ENCODE measurements around the gene DCLK2. TPM values are rescaled to one million over a fixed set of nuclear protein-coding genes. Genes with fewer than 3 reads are reported as not detected.

DCLK2 gene
- total RNA-seq, 1 donor from 2014 or later, result 0.40 TPM

DNA sequence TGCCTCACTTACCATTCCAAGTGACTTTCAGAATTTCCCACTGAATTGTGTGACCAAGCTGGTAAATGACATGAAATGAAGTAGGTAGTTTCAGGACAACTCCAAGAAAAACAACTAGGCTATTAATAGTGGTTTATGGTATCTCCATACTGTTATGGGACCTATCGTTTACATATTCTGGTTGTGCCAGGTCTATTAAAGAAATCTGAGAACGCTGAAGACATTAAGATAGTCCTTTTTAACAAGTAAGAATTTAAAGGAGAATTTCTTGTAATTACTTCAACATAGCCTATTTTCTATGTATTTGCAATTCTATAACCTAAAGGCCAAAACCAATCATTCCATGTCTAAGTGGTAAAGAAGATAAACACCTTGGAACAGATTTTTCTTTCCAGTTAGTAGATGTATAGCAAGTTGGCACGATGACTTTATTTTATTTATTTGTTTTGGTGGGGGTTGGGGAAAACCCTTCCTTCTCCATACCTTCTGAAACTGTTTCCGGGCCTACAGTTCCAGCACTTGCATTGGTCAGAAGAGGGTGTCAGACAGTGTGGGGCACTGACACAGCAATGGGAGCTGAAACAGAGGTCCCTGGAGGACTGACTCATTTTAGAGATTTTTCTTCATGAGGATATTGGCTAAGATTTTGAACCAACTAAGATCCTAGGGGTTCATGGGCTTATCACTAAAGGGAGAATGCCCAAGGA is 7.6 kb upstream of the DCLK2 start:
- ATAC-seq, result no peak

DNA sequence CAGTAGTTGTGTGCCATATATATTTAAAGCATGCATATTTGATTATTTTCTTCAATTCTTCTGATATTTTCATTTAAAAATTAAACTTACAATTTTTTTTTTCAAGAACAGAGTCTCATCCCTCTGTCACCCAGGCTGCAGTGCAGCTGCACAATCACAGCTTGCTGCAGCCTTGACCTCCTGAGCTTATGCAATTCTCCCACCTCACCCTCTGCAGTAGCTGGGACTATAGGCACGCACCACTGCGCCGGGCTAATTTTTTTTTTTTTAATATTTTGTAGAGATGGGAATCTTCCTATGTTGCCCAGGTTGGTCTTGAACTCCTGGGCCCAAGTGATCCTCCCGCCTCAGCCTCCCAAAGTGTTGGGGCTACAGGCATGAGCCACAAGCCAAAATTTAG is 5.8 kb upstream of the DCLK2 start:
- ATAC-seq, result no peak

DNA sequence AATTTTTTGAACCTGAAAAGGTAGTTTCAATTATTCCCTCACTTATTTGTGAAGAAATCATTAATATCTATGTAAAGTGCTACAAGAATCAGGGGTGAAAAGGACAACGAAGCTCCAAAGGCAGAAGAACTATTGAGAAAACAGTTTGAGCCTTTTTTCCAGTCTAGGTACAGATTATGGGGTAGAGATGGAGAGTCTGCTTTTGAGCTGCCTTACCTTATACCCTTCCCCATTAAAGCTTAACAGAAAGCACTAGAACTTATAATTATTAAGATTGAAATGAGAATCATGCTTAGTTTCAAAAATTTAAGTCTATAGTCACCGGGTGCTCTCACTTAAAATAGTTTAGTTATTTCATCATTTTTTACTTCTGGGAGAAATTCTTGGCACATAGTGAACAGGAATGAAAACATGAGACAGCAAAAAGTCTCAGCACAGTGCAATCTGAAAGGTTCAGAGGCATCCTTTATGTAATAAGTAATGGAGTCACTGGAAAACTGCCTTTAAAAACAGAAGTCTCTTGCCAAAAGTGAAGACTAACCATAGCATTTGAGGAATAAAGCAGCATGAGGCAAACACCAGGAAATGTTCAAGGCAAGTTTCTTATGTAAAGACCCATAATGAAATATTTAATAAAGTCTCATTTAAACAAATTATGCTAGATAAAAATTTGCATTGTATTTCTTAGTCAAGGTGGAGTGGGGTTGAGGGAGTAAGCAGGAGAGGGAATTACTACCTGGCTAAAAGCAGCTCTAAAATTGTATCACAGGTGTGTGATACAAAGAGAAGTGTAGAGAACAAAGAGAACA is 5.1 kb upstream of the DCLK2 start:
- ATAC-seq, result no peak

DNA sequence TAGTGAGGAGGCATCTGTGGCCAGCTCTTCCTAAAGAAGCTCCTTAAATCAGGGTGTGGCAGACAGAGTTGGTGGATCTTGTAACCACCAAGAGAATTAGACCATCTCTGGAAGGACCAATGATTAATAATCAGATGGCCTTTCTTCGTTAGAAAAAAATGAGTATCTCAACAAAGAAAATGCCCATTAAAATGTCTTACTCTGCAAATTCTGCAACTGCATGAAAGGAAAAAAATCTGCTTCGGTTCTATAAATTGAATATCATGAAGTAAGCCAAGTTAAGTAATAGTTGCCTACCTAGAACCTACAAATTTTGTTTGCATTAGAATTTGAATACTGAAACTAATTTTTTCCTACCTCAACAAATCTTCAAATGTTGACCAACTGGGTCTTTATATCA is 4.2 kb upstream of the DCLK2 start:
- ATAC-seq, result no peak

DNA sequence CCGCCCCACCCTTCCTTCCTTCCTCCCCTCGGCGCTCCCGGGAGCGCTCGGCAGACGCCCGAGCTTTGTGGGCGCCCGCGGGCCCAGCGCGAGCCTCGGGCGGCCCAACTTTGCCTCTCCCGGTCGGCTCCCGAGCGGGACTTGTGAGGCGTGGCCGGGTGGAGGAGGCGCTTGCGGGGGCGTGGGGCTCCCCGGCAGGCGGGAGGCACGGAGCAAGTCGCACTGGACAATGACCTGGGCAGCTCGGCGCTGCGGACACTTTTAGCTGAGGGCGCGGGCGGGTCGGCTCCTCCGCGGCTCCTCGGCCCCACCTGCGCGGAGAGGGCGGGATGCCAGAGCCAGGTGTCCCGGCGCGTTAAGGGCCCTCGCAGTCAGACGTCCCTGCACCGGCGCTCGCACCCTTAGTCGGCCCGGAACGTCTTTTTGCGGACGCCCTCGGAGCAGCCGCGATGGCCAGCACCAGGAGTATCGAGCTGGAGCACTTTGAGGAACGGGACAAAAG is 385 bp downstream of the DCLK2 start:
- peak; percentile 53 for ATAC-seq

DNA sequence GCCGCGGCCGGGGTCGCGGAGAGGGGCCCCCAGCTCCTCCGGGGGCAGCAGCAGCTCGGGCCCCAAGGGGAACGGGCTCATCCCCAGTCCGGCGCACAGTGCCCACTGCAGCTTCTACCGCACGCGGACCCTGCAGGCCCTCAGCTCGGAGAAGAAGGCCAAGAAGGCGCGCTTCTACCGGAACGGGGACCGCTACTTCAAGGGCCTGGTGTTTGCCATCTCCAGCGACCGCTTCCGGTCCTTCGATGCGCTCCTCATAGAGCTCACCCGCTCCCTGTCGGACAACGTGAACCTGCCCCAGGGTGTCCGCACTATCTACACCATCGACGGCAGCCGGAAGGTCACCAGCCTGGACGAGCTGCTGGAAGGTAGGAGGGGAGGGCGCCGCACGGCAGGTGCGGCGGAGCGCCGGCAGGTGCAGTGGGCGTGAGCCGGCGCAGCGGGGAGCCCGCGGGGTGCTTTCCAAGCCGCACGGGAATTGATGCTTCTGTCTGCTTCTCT is 886 bp downstream of the DCLK2 start:
- peak; percentile 24 for ATAC-seq

DNA sequence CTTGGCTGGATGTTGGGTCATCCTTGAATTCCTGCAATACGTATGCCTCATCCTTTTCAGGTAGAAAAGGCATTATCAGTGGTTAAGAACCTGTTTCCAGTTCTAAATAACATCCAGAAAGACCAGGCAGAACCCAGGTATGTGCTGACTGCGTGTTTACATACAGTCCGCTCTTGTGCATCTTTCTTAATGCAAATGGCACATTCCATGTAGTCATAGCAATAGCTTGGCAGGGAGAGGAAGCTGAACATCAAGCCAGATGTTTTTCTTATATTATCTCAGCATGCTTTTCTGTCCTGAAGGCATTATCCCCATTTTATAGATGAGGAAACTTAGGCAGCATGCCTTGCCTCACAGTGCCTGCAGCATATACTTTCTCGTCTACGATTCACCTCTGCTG is 2.1 kb downstream of the DCLK2 start:
- ATAC-seq, result no peak

DNA sequence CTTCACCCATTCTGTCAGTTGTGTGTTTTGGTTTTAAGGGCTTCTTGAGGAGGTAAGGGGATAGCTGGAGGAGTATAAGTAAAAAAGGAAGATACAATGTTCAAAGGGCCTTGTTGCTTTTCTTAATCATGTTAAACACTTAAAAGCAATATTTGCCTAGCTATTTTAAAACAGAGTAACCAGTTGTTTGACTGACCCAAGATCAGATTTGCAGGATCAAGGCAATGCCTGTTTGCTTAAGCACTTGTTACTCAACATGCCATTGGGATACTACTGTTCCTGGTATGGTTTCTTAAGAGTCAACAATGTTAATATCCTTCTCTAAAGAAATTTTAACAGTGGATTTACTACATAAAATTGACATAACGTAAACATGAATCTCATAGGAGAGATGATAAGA is 2.6 kb downstream of the DCLK2 start:
- ATAC-seq, result no peak

DNA sequence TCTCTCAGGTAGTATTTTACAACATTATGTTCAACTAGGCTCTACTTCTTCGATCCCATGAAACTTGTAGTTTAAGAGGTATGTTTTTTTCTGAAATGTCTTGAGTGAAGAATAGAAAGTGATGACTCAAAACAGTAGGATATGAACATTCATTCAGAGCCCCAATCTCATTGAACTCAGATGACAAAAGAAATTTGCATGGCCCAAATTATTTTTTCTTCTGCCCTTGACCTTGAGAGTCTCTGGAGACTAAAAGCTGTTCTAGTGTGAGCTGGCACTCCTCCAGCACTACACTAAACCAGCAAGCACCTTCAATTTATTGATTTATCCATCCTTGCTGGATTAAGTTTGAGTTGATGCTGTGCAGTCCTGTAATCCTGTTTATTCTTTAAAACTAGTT is 4.0 kb downstream of the DCLK2 start:
- ATAC-seq, result no peak

DNA sequence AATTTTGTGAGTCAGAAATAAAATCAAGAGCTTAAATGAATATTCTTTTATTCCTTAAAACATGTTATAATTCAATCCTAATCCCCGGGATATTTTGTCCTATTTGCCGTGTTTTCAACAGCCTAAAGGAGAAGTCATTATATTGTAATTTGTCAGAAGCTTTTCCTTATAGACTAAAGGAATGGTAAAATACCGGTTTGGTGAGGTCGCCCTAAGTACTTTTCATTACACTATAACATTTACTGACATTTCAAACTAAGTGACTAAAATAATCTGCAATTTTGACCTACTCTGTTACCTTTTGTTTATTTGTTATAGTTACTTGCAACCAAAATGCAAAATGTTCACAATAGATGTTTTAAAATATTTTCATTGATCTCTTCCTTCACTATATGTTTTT is 8.8 kb downstream of the DCLK2 start:
- ATAC-seq, result no peak

DNA sequence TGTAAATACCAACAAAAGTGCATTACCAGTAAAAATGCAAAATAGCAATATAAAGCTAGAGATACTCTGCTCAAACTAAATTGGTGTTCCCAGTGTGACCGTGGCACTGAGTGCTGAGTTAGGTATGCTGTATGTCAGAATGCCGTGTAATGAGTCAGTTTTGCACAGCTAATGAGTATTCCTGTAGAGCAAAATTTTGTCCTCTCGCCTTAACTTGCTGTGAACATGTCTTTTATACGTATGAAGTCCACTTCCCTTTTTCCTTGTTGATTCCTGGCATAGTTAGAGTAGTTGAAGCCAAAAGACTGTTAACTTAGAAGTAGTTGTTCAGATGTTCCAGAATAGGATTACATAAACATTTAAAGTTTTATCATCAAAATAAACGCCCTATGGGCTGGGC is 11.5 kb downstream of the DCLK2 start:
- no peak for ATAC-seq

DNA sequence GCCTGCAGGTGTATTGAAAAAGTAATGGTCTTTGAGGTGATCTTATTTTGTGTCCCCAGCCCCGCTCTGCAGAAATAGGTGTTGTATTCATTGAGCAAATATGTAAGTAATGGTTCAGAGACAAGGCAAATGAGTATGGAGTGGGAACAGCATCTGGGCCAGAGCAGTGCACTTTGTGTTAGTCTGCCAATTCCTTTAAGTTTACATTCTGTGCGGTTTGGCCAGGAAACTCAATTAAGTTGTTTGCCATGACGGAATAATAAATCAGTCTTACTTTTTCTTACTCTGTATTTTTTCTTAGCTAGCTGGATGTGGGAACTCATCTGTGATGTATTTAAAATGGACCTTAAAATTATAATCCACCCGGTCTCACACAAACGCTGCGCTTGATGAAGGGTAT is 12.6 kb downstream of the DCLK2 start:
- ATAC-seq, result no peak

DNA sequence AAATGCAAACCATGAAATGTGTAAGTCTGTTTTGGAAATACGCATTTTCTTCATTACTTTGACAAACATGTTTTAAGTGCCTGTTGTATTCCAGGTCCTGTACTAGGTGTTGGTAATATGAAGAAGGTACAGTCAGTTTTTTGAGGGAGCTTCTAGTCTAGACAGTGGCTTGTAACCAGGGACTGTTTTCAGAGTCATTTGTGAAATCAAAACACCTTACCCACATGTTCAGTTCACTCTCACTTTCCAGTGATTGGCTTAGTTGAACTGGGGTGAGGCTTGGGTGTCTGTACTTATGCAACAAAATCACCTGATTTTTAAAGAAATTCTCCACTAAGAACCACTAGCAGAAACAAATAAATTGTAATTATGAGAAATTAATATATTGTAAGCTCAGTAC is 16.4 kb downstream of the DCLK2 start:
- ATAC-seq, result no peak

DNA sequence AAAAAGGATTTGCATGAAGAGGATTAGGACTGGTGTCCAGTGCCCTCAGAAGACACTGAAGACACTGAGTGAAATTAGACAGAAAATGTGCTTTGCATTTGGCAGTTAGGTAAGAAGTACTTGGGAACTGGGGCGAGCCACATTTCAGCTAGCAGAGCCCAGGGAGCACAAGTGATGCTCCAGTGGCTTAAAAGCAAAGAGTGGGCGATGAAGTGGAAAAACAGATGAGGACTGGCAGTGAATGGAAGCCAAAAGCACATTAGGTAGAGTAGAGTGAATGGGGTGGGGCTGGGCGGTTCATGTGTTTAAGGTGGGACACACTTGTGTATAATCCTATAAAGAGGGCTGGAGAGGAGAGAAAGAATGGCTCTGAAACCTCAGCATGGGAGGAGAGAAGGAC is 18.4 kb downstream of the DCLK2 start:
- ATAC-seq, result no peak

DNA sequence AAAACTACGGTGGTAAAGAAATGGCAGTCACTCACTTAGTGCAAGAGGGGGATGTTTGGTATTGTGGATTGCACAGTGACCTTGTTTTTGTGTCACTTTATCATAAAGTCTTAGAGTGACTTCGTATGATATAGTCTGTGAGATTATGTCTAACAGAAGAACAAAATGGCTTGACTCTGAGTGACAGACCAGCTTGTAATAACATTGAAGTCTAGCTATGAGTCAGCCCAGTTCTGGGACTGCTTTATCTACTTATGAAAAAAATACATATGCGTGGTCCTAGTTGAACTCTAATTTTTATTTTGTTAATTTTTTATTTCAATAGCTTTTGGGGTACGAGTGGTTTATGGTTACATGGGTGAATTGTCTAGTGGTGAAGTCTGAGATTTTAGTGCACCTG is 20.0 kb downstream of the DCLK2 start:
- ATAC-seq, result no peak

DNA sequence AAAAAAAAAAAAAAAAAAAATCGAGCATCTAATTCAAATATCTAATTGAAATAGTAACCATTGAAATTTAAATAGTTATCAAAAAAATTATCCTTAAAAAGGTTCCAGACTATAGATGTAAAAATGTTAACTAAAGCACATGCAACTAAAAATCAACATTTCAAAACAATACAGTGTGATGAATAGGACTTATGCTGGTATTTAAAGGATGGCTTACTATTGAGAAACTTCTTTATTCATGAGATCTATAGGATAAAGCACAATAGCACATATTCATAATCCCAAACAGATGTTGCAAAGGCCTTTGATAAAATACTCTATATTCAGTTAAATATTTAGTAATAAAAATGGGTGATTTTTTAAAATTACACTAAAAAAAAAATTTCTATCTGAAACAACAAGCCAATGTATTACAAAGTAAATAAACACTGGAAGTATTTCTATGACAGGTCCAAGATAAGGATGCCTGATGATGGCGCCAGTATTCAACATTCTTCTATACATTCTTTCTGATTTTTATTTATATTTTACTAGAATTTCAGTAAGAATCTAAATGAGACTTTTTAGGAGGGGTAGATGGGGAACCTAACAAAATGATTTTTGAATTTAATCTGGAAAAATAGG is 26.3 kb downstream of the DCLK2 start:
- no peak for ATAC-seq

DNA sequence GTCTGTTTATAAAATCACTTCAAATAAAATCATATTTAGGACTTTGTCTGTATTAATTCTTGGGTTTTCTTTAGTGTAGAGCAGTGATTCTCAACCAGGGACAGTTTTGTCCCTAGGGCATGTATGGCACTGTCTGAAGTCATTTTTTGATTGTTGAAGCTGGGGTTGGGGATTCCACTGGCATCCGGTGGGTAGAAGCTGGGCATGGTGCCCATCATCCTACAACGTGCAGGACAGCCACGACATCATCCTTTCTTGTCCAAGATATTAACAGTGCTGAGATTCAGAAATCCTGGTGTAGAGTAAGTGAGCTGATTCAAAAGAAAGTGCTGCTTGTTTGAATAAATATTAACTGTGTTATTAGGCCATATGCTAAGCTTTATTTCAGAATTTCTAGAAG is 28.6 kb downstream of the DCLK2 start:
- ATAC-seq, result no peak

DNA sequence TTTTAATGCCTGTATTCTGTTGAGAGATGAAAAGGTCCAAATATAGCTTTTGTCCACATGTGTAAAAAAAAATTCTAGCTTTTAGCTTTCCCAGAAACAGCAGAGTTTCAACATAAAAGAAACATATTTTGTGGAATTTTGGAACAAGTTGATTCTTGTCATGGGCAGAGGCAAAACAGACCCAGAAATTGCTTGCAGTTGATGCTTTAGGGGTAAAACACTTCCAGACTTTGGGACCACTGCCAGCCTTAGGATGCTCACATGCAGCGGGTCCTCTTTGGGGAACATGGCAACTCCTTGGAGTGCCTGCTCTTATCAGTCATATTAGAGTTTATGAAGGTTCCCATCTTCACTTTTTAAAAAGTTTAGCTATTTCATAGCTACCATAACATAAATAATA is 30.4 kb downstream of the DCLK2 start:
- no peak for ATAC-seq

DNA sequence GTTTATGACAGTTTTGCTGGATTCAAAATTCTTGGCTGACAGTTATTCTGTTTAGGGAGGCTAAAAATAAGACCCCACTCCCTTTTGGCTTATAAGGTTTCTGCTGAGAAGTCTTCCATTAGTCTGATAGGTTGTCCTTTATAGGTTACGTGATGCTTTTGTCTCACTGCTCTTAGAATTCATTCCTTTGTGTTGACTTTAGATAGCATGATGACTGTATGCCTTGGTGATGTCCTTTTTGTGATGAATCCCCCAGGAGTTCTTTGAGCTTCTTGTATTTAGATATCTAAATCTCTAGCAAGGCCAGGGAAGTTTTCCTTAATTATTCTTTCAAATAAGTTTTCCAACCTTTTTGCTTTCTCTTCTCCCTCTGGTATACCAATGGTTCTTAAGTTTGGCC is 36.4 kb downstream of the DCLK2 start:
- no peak for ATAC-seq

DNA sequence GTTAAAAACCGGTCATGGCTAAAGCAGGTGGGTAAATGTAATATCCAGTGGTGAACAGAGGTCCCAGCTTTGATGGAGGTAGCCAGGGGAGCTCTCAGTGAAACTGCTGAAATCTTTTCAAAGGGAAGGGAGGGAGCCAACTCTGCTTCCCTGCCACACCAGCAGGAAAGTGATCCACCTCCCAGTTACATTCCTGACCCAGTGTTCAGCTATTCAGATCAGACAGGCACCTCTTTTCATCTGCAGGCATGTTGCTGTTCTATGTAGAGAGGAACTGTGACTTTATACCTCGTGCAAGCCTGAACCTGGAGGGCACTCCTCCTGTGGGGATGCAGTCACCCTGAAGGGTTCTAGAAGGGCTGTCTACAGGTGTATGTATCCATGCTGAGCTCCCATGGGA is 37.6 kb downstream of the DCLK2 start:
- no peak for ATAC-seq

DNA sequence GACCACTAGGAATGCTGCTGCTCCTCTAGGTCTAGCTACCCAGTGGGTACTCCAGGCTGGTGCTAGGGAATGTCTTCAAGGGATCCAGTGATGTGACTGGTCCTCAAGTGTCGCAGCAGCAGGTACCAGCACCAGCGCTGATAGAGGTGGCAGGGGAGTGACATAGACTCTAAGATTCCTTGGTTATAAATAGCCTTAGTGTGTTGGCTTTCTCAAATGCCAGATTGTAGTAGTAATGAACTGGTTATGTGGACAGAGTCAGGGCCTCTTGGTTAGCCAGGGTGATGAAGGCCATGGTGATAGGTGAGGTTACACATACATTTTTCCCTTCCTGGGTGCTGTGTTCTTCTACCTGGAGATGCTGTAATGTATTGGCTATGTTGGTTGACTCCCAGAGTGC is 38.3 kb downstream of the DCLK2 start:
- no peak for ATAC-seq

DNA sequence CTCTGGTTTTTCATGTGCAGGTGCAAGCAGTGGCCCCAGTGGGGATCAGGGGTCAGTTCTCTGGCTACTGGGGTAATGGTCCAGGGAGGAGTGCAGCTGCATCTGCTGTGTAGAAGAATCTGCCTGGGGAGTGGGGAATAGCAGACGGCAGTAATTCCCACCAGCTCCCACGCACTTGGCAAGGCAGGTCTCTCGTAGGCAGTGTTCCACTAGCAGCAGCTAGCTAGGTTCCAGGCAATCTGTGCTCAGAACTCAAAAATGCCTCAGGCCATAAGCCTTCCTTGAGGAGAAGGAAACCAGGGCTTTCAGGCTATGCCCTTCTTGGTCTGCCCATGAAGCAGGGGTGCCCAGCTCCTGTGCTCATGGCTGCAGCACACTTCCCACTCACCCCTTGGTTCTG is 38.8 kb downstream of the DCLK2 start:
- no peak for ATAC-seq

DNA sequence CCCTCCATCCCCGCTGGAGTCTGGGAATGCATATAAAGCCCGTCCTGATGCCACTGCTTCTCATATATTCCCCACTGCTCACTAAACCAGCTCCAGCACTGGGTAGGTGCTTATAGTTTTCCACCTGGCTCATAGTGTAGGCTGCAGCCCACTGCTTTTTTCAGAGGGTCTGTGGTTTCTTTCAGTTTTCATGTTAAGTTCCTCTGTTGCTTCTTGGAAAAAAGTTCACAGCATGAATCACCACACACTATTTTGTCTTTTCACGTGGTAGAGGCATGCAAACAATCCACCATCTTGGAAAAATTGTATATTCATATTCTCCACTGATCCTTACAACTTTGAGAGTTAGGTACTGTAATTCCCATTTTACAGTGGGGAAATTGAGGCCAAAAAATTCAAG is 39.4 kb downstream of the DCLK2 start:
- no peak for ATAC-seq

DNA sequence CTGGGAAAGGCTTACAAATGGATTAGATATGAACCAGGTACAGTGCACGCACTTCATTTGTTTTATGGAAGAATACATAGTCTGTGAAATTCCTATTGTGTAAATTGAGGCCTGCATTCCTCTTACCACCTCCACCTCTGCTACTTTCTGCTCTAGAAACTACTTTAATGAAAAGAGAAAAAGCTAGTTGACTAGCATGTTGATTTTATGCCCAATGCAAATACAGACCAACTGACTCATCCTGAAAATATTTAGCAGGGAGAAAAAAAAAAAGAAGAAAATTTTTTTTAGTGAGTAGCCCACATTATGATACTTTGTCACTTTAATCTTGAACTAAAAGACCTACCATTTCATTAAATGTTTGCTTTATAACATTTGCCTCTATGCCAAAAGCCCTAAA is 41.2 kb downstream of the DCLK2 start:
- ATAC-seq, result no peak
